Muscle of leg (tissue), 11 donors: ENCODE results near the gene UBXN6. TPM values are rescaled to one million over a fixed set of nuclear protein-coding genes. Genes with fewer than 3 reads are reported as not detected.

Experiments used
- DNase-seq: peaks from one replicate; pipeline ENCODE4 v3.0.0; 2013
- H3K27ac ChIP-seq: one replicate; pipeline ENCODE4 v1.5.1; 2013; ENCODE audit warnings: mild to moderate bottlenecking, low read length, control low read depth
- H3K27me3 ChIP-seq: one replicate; pipeline ENCODE4 v1.6.1; 2013; ENCODE audit warnings: low read length; ENCODE audit not compliant: control insufficient read depth, insufficient read depth
- H3K36me3 ChIP-seq: one replicate; pipeline ENCODE4 v1.6.1; 2013; ENCODE audit warnings: low read length; ENCODE audit not compliant: control insufficient read depth, insufficient read depth
- H3K4me1 ChIP-seq: one replicate; pipeline ENCODE4 v1.6.1; 2013; ENCODE audit warnings: low read length; ENCODE audit not compliant: control insufficient read depth, insufficient read depth
- H3K4me3 ChIP-seq: one replicate; pipeline ENCODE4 v1.5.1; 2013; ENCODE audit warnings: low read length, control low read depth
- H3K9me3 ChIP-seq: replicated peaks from 2 replicates; pipeline ENCODE4 v1.6.1; 2013; ENCODE audit warnings: low read depth, low read length; ENCODE audit not compliant: control insufficient read depth
- WGBS: methylation state at CpG from one replicate; pipeline ENCODE4 v1.1.5; 2013; ENCODE audit warnings: missing lambda C conversion rate; ENCODE audit not compliant: insufficient coverage; 5-methylcytosine and 5-hydroxymethylcytosine counted together
- polyA plus RNA-seq, 8 donors: library from polyadenylated mRNA; unstranded; fragments of 120-200 nt; gene quantifications; one replicate each; pipeline versions ENCODE4 v1.2.1 to v1.2.3, GENCODE V29; 2013; ENCODE audit warnings: inconsistent platforms in 1 of 8, low replicate concordance in 1 of 8; ENCODE audit not compliant: insufficient read length in 8 of 8, insufficient read depth in 1 of 8
- total RNA-seq: library from RNA; stranded (reverse); fragments of 120-200 nt; gene quantifications from one replicate; pipeline ENCODE4 v1.2.4, GENCODE V29; 2013

Gene UBXN6
- total and polyA plus RNA-seq, 9 donors, result 64.9 to 127 (median 89.0) TPM

GRCh38 chr19:4495471-4495870 lies 37.9 kb upstream of the UBXN6 start:
- Histone ChIP-seq H3K4me3 (no peak overlapping the region), H3K27me3 (no peaks in the 10 kb centered on the region), H3K36me3 (peaks cover 74% of the 10 kb centered on the region), H3K4me1 (no peaks in the 10 kb centered on the region), H3K9me3 (no peaks in the 10 kb centered on the region), H3K27ac (no peak overlapping the region)
- no peak for DNase-seq
- WGBS, result 78% methylated on average over 12 of the region's 12 CpGs

GRCh38 chr19:4494691-4495064 lies 37.1 kb upstream of the UBXN6 start:
- H3K36me3 ChIP-seq, result peaks cover 77% of the 10 kb centered on the region
- no peaks in the 10 kb centered on the region for H3K9me3 ChIP-seq
- H3K27me3 ChIP-seq, result no peaks in the 10 kb centered on the region
- 92% methylated on average over 7 of the region's 8 CpGs for WGBS
- H3K27ac ChIP-seq, result no peak overlapping the region
- H3K4me1 ChIP-seq, result no peaks in the 10 kb centered on the region
- no peak overlapping the region for H3K4me3 ChIP-seq
- DNase-seq, result no peak

- WGBS, result 95% methylated on average over 52 of the region's 61 CpGs
- Histone ChIP-seq H3K36me3 (peaks cover 76% of the 10 kb centered on the region), H3K27me3 (no peaks in the 10 kb centered on the region), H3K9me3 (no peaks in the 10 kb centered on the region), H3K27ac (no peak overlapping the region), H3K4me3 (no peak overlapping the region), H3K4me1 (no peaks in the 10 kb centered on the region)
- no peak for DNase-seq
Observed at GRCh38 chr19:4493929-4494690, 36.5 kb upstream of the UBXN6 start.

GRCh38 chr19:4493104-4493928 lies 35.7 kb upstream of the UBXN6 start:
- H3K27ac ChIP-seq, result no peak overlapping the region
- no peak for DNase-seq
- H3K36me3 ChIP-seq, result peaks cover 75% of the 10 kb centered on the region
- WGBS, result 93% methylated on average over 30 of the region's 41 CpGs
- H3K4me1 ChIP-seq, result no peaks in the 10 kb centered on the region
- no peaks in the 10 kb centered on the region for H3K27me3 ChIP-seq
- no peak overlapping the region for H3K4me3 ChIP-seq
- no peaks in the 10 kb centered on the region for H3K9me3 ChIP-seq

GRCh38 chr19:4492337-4493103 lies 34.9 kb upstream of the UBXN6 start:
- DNase-seq, result no peak
- Histone ChIP-seq H3K27ac (no peak overlapping the region), H3K9me3 (no peaks in the 10 kb centered on the region), H3K27me3 (no peaks in the 10 kb centered on the region), H3K4me3 (no peak overlapping the region), H3K36me3 (peaks cover 71% of the 10 kb centered on the region), H3K4me1 (no peaks in the 10 kb centered on the region)
- 100% methylated on average over 1 of the region's 3 CpGs for WGBS

- no peaks in the 10 kb centered on the region for H3K27me3 ChIP-seq
- no peak overlapping the region for H3K4me3 ChIP-seq
- H3K36me3 ChIP-seq, result peaks cover 64% of the 10 kb centered on the region
- no peaks in the 10 kb centered on the region for H3K4me1 ChIP-seq
- H3K9me3 ChIP-seq, result no peaks in the 10 kb centered on the region
- no peak overlapping the region for H3K27ac ChIP-seq
- DNase-seq, result no peak
- WGBS, result 98% methylated on average over 21 of the region's 21 CpGs
Observed at GRCh38 chr19:4491446-4491845, 33.9 kb upstream of the UBXN6 start.

- Histone ChIP-seq H3K4me3 (no peak overlapping the region), H3K9me3 (no peaks in the 10 kb centered on the region), H3K36me3 (peaks cover 50% of the 10 kb centered on the region), H3K27me3 (no peaks in the 10 kb centered on the region), H3K27ac (no peak overlapping the region), H3K4me1 (no peaks in the 10 kb centered on the region)
- 94% methylated on average over 27 of the region's 29 CpGs for WGBS
- no peak for DNase-seq
Observed at GRCh38 chr19:4488496-4488895, 30.9 kb upstream of the UBXN6 start.

- Histone ChIP-seq H3K4me1 (no peaks in the 10 kb centered on the region), H3K27ac (no peak overlapping the region), H3K36me3 (peaks cover 50% of the 10 kb centered on the region), H3K27me3 (no peaks in the 10 kb centered on the region), H3K4me3 (no peak overlapping the region), H3K9me3 (no peaks in the 10 kb centered on the region)
- 93% methylated on average over 5 of the region's 11 CpGs for WGBS
- DNase-seq, result no peak
Observed at GRCh38 chr19:4487572-4487971, 30.0 kb upstream of the UBXN6 start.

- Histone ChIP-seq H3K4me1 (no peaks in the 10 kb centered on the region), H3K27ac (no peak overlapping the region), H3K9me3 (no peaks in the 10 kb centered on the region), H3K4me3 (no peak overlapping the region), H3K27me3 (no peaks in the 10 kb centered on the region), H3K36me3 (peaks cover 43% of the 10 kb centered on the region)
- WGBS, result 85% methylated on average over 17 of the region's 19 CpGs
- no peak for DNase-seq
Observed at GRCh38 chr19:4483385-4483784, 25.8 kb upstream of the UBXN6 start.
